IMR-90 (cell line): Measurements from ENCODE around the gene KMT2B. TPM values are rescaled to one million over a fixed set of nuclear protein-coding genes. Genes with fewer than 3 reads are reported as not detected.
A peak's percentile ranks its signal among the peaks of the same experiment; 100 is the strongest.

ENCODE experiments used
- ATAC-seq: fragments of 200-7000 bp; cut with Tn5 transposase; 2 replicates; pipeline ENCODE4 v1.9.1; 2020; ENCODE audit warnings: low read depth, mild to moderate bottlenecking, moderate library complexity
- BruUV-seq: library from RNA; stranded (reverse); fragments of 400-500 nt; replicated peaks from 2 replicates; lab custom pipeline; 2021; lab: Mats Ljungman, UMichigan
- CTCF ChIA-PET: fragments of 300-600 bp; formaldehyde crosslinking; extraction: SDS; loops from one replicate; lab custom pipeline; 2021; ENCODE audit warnings: antibody characterized with exemption; lab: Yijun Ruan, JAX
- POLR2A ChIA-PET: fragments of 300-600 bp; sonication (Branson Sonifier 250); formaldehyde crosslinking; loops from one replicate; lab custom pipeline; 2022; ENCODE audit warnings: antibody characterized with exemption; ENCODE audit not compliant: unreplicated experiment; lab: Charles Lee
- DNase-seq: peaks from one replicate; pipeline ENCODE4 v3.0.0; 2013
- H2AFZ ChIP-seq: replicated peaks from 2 replicates; pipeline ENCODE3; 2013; ENCODE audit warnings: low read length, mild to moderate bottlenecking; ENCODE audit not compliant: poor library complexity
- H2AK5ac ChIP-seq: 2 replicates; pipeline ENCODE4 v1.6.1; 2013; ENCODE audit warnings: low read depth, low read length, inconsistent platforms
- H2AK9ac ChIP-seq: replicated peaks from 2 replicates; pipeline ENCODE3; 2013; ENCODE audit warnings: mild to moderate bottlenecking, low read depth, low read length, moderate library complexity; ENCODE audit not compliant: poor library complexity
- H2BK120ac ChIP-seq: 2 replicates; pipeline ENCODE4 v1.6.1; 2013; ENCODE audit warnings: low read depth, low read length, inconsistent platforms
- H2BK15ac ChIP-seq: 3 replicates; pipeline ENCODE4 v1.6.1; 2013; ENCODE audit warnings: low read depth, low read length, inconsistent platforms
- H2BK20ac ChIP-seq: 2 replicates; pipeline ENCODE4 v1.6.1; 2013; ENCODE audit warnings: low read depth, mild to moderate bottlenecking, inconsistent platforms, low read length, moderate library complexity
- H2BK5ac ChIP-seq: 2 replicates; pipeline ENCODE4 v1.6.1; 2013; ENCODE audit warnings: mild to moderate bottlenecking, low read depth, low read length, inconsistent platforms; ENCODE audit not compliant: poor library complexity, severe bottlenecking
- H3K14ac ChIP-seq: replicated peaks from 2 replicates; pipeline ENCODE4 v1.6.1; 2013; ENCODE audit warnings: low read depth, low read length, inconsistent platforms
- H3K18ac ChIP-seq: 2 replicates; pipeline ENCODE4 v1.6.1; 2013; ENCODE audit warnings: low read depth, low read length, control low read depth
- H3K23ac ChIP-seq: 2 replicates; pipeline ENCODE4 v1.6.1; 2013; ENCODE audit warnings: low read depth, low read length, inconsistent platforms
- H3K27ac ChIP-seq: 2 replicates; pipeline ENCODE4 v1.5.1; 2013; ENCODE audit warnings: mild to moderate bottlenecking, control low read depth, low read length; ENCODE audit not compliant: insufficient read depth
- H3K27me3 ChIP-seq: 2 replicates; pipeline ENCODE4 v1.6.1; 2013; ENCODE audit warnings: low read length; ENCODE audit not compliant: control insufficient read depth, insufficient read depth
- H3K36me3 ChIP-seq: 2 replicates; pipeline ENCODE4 v1.6.1; 2013; ENCODE audit warnings: low read length, mixed read lengths; ENCODE audit not compliant: control insufficient read depth, insufficient read depth
- H3K4ac ChIP-seq: 2 replicates; pipeline ENCODE4 v1.6.1; 2013; ENCODE audit warnings: low read depth, low read length, inconsistent platforms
- H3K4me1 ChIP-seq: 2 replicates; pipeline ENCODE4 v1.6.1; 2013; ENCODE audit warnings: low read length, mixed read lengths; ENCODE audit not compliant: control insufficient read depth, insufficient read depth
- H3K4me2 ChIP-seq: 2 replicates; pipeline ENCODE4 v1.6.1; 2013; ENCODE audit warnings: low read depth, mild to moderate bottlenecking, control low read depth, low read length, moderate library complexity
- H3K4me3 ChIP-seq: 2 replicates; pipeline ENCODE4 v1.5.1; 2013; ENCODE audit warnings: low read depth, mild to moderate bottlenecking, control low read depth, low read length, moderate library complexity; ENCODE audit not compliant: insufficient read depth
- H3K56ac ChIP-seq: 2 replicates; pipeline ENCODE4 v1.6.1; 2013; ENCODE audit warnings: low read length, inconsistent platforms; ENCODE audit not compliant: insufficient read depth; ENCODE audit errors: extremely low read depth
- H3K79me1 ChIP-seq, 2 experiments: 2 replicates each; pipeline ENCODE4 v1.6.1; 2013; ENCODE audit warnings: low read length in 2 of 2, inconsistent platforms in 1 of 2, low read depth in 1 of 2
- H3K9ac ChIP-seq: 2 replicates; pipeline ENCODE4 v1.6.1; 2013; ENCODE audit warnings: low read depth, low read length, control low read depth
- H3K9me1 ChIP-seq: 2 replicates; pipeline ENCODE4 v1.6.1; 2013; ENCODE audit warnings: low read length, inconsistent platforms; ENCODE audit not compliant: insufficient read depth
- H3K9me3 ChIP-seq: 2 replicates; pipeline ENCODE4 v1.6.1; 2013; ENCODE audit warnings: low read length; ENCODE audit not compliant: control insufficient read depth, insufficient read depth
- H4K20me1 ChIP-seq: 2 replicates; pipeline ENCODE4 v1.6.1; 2013; ENCODE audit warnings: low read length, inconsistent platforms; ENCODE audit not compliant: insufficient read depth
- H4K5ac ChIP-seq: 2 replicates; pipeline ENCODE4 v1.6.1; 2013; ENCODE audit warnings: mild to moderate bottlenecking, low read depth, low read length, control low read depth
- H4K8ac ChIP-seq, 2 experiments: 2 replicates each; pipeline ENCODE4 v1.6.1; 2013; ENCODE audit warnings: low read depth in 2 of 2, low read length in 2 of 2, control low read depth in 1 of 2, inconsistent platforms in 1 of 2
- H4K91ac ChIP-seq: 2 replicates; pipeline ENCODE4 v1.6.1; 2013; ENCODE audit warnings: low read depth, low read length, inconsistent platforms; ENCODE audit not compliant: insufficient read depth
- CHD1 ChIP-seq: IDR thresholded peaks from 2 replicates; pipeline ENCODE4 v1.6.1; 2012; ENCODE audit warnings: low read depth, low read length, improper control_type of control experiment
- RAD21 ChIP-seq: IDR thresholded peaks from 2 replicates; pipeline ENCODE4 v1.6.1; 2012; ENCODE audit warnings: low read length, improper control_type of control experiment
- RFX5 ChIP-seq: IDR thresholded peaks from 2 replicates; pipeline ENCODE4 v1.8.0; 2012; ENCODE audit warnings: low read depth, mild to moderate bottlenecking, low read length, moderate library complexity
- WGBS, 2 experiments: methylation state at CpG; one replicate each; pipeline versions ENCODE4 v1.1.5 to v1.1.7; 2013; ENCODE audit warnings: missing lambda C conversion rate in 2 of 2; ENCODE audit not compliant: insufficient read length in 1 of 2; ENCODE audit errors: extremely low coverage in 2 of 2; 5-methylcytosine and 5-hydroxymethylcytosine counted together
- dilution Hi-C: fragments of 300-500 bp; cut with HindIII; formaldehyde crosslinking; loops from one replicate; pipeline ENCODE4 v1.14.3; 2018; ENCODE audit warnings: low sequenced_read_pairs; ENCODE audit not compliant: unreplicated experiment
- in situ Hi-C: fragments of 300-500 bp; cut with MboI; formaldehyde crosslinking; loops from 3 replicates; pipeline ENCODE4 v1.14.3; 2019; ENCODE audit warnings: low sequenced_read_pairs, inconsistent platforms, mixed read lengths
- intact Hi-C: fragments of 100-400 bp; cut with micrococcal nuclease; formaldehyde crosslinking; loops from 2 replicates; pipeline ENCODE4 v1.10.0; 2022
- polyA plus RNA-seq, 3 experiments: library from polyadenylated mRNA; depleted of rRNA; stranded (reverse); fragments of >200 nt; gene quantifications; 2 replicates each; pipeline ENCODE4 v1.2.3, GENCODE V29; 2012; ENCODE audit warnings: low replicate concordance in 1 of 3
- total RNA-seq: library from RNA; depleted of rRNA; stranded (reverse); fragments of >200 nt; gene quantifications from 2 replicates; pipeline ENCODE4 v1.2.3, GENCODE V29; 2012

Gene KMT2B
- total and polyA plus RNA-seq, 2 of the 4 experiments (the other 2 are of a cell fraction) = 3.0 to 30.7 TPM

GRCh38 chr19:35775046-35775297, 57.2 kb downstream of the KMT2B start:
- Histone ChIP-seq H4K5ac (no peak overlapping the region), H2AFZ (peak overlapping the region; percentile 99), H3K27ac (no peak overlapping the region), H3K18ac (no peak overlapping the region), H4K91ac (no peak overlapping the region), H2AK5ac (no peak overlapping the region), H2AK9ac (peak overlapping the region; percentile 25), H3K14ac (no peak overlapping the region), H3K9ac (no peak overlapping the region), H3K9me1 (peaks cover 6% of the 10 kb centered on the region; the same call in 1 of the 2 replicates), H2BK20ac (no peak overlapping the region), H2BK5ac (no peak overlapping the region), H3K79me1 (peaks cover 7 to 18% of the 10 kb centered on the region in 2 experiments), H4K20me1 (no peaks in the 10 kb centered on the region), H2BK15ac (no peak overlapping the region), H3K27me3 (no peaks in the 10 kb centered on the region), H2BK120ac (no peak overlapping the region), H3K36me3 (0 out of 2 replicates have a peak, but pooled peaks cover 2% of the 10 kb centered on the region), H3K4me1 (peaks cover 6% of the 10 kb centered on the region), H4K8ac (no peak overlapping the region), H3K9me3 (no peaks in the 10 kb centered on the region), H3K4ac (no peak overlapping the region), H3K23ac (no peak overlapping the region), H3K56ac (no peak overlapping the region), H3K4me3 (no peak overlapping the region), H3K4me2 (peak overlapping the region; percentile 73)
- no peak for TF ChIP-seq RAD21
- TF ChIP-seq RFX5 = no peak
- TF ChIP-seq CHD1 = no peak
- dilution Hi-C loops (no loop called here), in situ Hi-C loops (no loop called here), intact Hi-C loops (loop anchor here (2.0 kb wide), 1 partner anchor 16 kb away; the partner anchor contains the start of gene PROSER3)
- POLR2A ChIA-PET = no interaction called here
- WGBS, 2 experiments = 29% methylated on average over 5 of the region's 9 CpGs; no CpG with 5 or more reads in 1 of the 2 experiments
- CTCF ChIA-PET = no interaction called here
- BruUV-seq = no TSS peak
- ATAC-seq = no peak
- DNase-seq = no peak
